ENCODE data around the gene BRINP1. TPM values are rescaled to one million over a fixed set of nuclear protein-coding genes. Genes with fewer than 3 reads are reported as not detected.

BRINP1 gene
- total and polyA plus RNA-seq, 2 of the 8 experiments (the other 6 are each of a cell fraction or from before 2014, with no cell fraction given), result 19.5 to 20.5 TPM

DNA sequence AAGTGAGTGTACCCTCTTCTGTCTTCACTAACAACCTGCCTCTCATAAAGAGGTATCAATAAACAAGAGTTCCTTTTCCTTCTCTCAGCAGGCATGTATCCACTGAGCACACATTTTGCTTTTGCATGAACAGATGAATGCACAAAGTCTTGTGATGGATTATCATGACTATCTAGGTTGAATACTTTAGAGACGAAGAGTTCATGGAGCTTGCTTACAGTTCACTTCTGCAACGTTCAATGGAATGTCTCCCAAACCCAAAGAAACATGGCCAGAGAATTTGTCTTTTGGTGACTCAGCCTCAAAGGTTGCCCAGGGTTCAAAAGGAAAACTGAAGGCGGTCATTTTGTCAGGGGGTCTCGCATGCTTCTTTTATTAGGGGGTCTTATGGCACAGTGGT lies 55.4 kb downstream of the BRINP1 start:
- no peaks in the 10 kb centered on the region for H3K79me1 ChIP-seq (ENCODE audit: low read depth, low read length)
- no peak overlapping the region for H3K27ac ChIP-seq (ENCODE audit: low read depth, low read length)
- ChIA-PET POLR2A (ENCODE audit: partially characterized antibody) (no interaction called here), CTCF (ENCODE audit: partially characterized antibody) (interaction anchor here (0.7 to 1.8 kb wide), 7 partner anchors 13 to 105 kb away, joined by 3 to 5 read pairs (median 3); no protein-coding TSS in a partner anchor)
- no peak overlapping the region for H2BK12ac ChIP-seq (ENCODE audit: low read depth, low read length)
- H2AK5ac ChIP-seq (ENCODE audit: low read depth, low read length), result no peak overlapping the region
- no peak overlapping the region for H2BK20ac ChIP-seq (ENCODE audit: low read length)
- no peak overlapping the region for H4K5ac ChIP-seq (ENCODE audit: insufficient read length, low read depth, low read length)
- H3K23me2 ChIP-seq (ENCODE audit: low read depth, low read length), result no peaks in the 10 kb centered on the region
- H2BK120ac ChIP-seq (replicated peaks; ENCODE audit: low read depth, low read length), result no peak overlapping the region
- H3K14ac ChIP-seq (ENCODE audit: insufficient read length), result no peak overlapping the region
- H3K9ac ChIP-seq (replicated peaks in 1 of 4; ENCODE audit: extremely low read depth in 1 of 4, low read depth in 3 of 4, low read length in 3 of 4), result no peak overlapping the region
- H3K27me3 ChIP-seq (replicated peaks in 1 of 4; ENCODE audit: control insufficient read depth in 3 of 4, extremely low read depth in 1 of 4, insufficient read depth in 3 of 4, low read length in 3 of 4), result no peaks in the 10 kb centered on the region
- no peak overlapping the region for H4K8ac ChIP-seq (ENCODE audit: extremely low read depth, insufficient read depth, low read length)
- H3K23ac ChIP-seq (ENCODE audit: insufficient read length), result no peak overlapping the region
- WGBS, 2 experiments (ENCODE audit: extremely low coverage in 1 of 2, insufficient coverage in 1 of 2, insufficient read length in 1 of 2, insufficient replicate concordance in 2 of 2, low coverage in 1 of 2, low lambda C conversion rate in 2 of 2, missing lambda C conversion rate in 1 of 2), result 95% methylated on average over 4 of the region's 4 CpGs; no CpG with 5 or more reads in 1 of the 2 experiments
- H4K91ac ChIP-seq (replicated peaks; ENCODE audit: insufficient read length, low read length), result no peak overlapping the region
- no peak overlapping the region for H3K56ac ChIP-seq (replicated peaks; ENCODE audit: insufficient read length, low read depth, low read length)
- H3K4me3 ChIP-seq (ENCODE audit: extremely low read depth in 1 of 4, insufficient read depth in 2 of 4, low read depth in 3 of 4, low read length in 4 of 4), result no peak overlapping the region
- no peak for DNase-seq (ENCODE audit: low read depth in 1 of 2, low spot score in 2 of 2)
- H3K79me2 ChIP-seq (ENCODE audit: control insufficient read depth in 1 of 2, insufficient read depth in 2 of 2, low read length in 2 of 2), result no peaks in the 10 kb centered on the region; a peak in 1 of 4 replicates
- H4K20me1 ChIP-seq (replicated peaks in 1 of 2; ENCODE audit: control insufficient read depth in 1 of 2, insufficient read depth in 2 of 2, low read length in 2 of 2), result no peaks in the 10 kb centered on the region
- peaks cover 0 to 3% (median 0%) of the 10 kb centered on the region in 4 experiments; a peak in 2 of 8 replicates for H3K36me3 ChIP-seq (ENCODE audit: control insufficient read depth in 2 of 4, insufficient read depth in 4 of 4, low read length in 3 of 4)
- no peak overlapping the region for H3K4ac ChIP-seq (replicated peaks; ENCODE audit: insufficient read length, low read depth, low read length)
- no peak overlapping the region for H3K4me2 ChIP-seq (ENCODE audit: insufficient read depth in 1 of 2, low read depth in 2 of 2, low read length in 2 of 2)
- no peak overlapping the region for H2AFZ ChIP-seq (ENCODE audit: low read length)
- H3K9me3 ChIP-seq (ENCODE audit: insufficient read depth in 2 of 2, low read depth in 1 of 2, low read length in 1 of 2), result no peaks in the 10 kb centered on the region
- no peak for FAIRE-seq
- H2BK5ac ChIP-seq (ENCODE audit: low read depth, low read length), result no peak overlapping the region
- peaks cover 0 to 4% (median 0%) of the 10 kb centered on the region in 4 experiments; a peak in 1 of 7 replicates for H3K4me1 ChIP-seq (replicated peaks in 1 of 4; ENCODE audit: control insufficient read depth in 3 of 4, insufficient read depth in 4 of 4, low read length in 3 of 4)
- no peak overlapping the region for H3K18ac ChIP-seq (ENCODE audit: extremely low read depth, low read length)
- no peak overlapping the region for H2BK15ac ChIP-seq (ENCODE audit: low read length)
- no peak for TF ChIP-seq CBX8 (IDR thresholded peaks at IDR 0.05; ENCODE audit: borderline replicate concordance, low read depth, low read length)
- TF ChIP-seq KDM5A (IDR thresholded peaks at IDR 0.05; ENCODE audit: low read length), result no peak
- no peak for TF ChIP-seq SIX5 (IDR thresholded peaks at IDR 0.05; ENCODE audit: low read depth, low read length)
- no peak for TF ChIP-seq JUND (IDR thresholded peaks at IDR 0.05; ENCODE audit: low read length)
- no peak for TF ChIP-seq RAD21 (IDR thresholded peaks at IDR 0.05 in 1 of 2, conservative IDR thresholded peaks at IDR 0.05 in 1 of 2; ENCODE audit: low read depth in 2 of 2, low read length in 2 of 2)
- TF ChIP-seq, protein P1, sequence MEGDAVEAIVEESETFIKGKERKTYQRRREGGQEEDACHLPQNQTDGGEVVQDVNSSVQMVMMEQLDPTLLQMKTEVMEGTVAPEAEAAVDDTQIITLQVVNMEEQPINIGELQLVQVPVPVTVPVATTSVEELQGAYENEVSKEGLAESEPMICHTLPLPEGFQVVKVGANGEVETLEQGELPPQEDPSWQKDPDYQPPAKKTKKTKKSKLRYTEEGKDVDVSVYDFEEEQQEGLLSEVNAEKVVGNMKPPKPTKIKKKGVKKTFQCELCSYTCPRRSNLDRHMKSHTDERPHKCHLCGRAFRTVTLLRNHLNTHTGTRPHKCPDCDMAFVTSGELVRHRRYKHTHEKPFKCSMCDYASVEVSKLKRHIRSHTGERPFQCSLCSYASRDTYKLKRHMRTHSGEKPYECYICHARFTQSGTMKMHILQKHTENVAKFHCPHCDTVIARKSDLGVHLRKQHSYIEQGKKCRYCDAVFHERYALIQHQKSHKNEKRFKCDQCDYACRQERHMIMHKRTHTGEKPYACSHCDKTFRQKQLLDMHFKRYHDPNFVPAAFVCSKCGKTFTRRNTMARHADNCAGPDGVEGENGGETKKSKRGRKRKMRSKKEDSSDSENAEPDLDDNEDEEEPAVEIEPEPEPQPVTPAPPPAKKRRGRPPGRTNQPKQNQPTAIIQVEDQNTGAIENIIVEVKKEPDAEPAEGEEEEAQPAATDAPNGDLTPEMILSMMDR (IDR thresholded peaks at IDR 0.05; ENCODE audit: control extremely low read depth in 1 of 3, insufficient read depth in 1 of 3, low read depth in 1 of 3, low read length in 3 of 3), result no peak
